OCI-LY1 (cell line): ENCODE data around the gene HPSE2.

Experiments used
- H2AFZ ChIP-seq: fragments of 200-600 bp; sonication (generic), shearing (Covaris generic); 2 replicates; pipeline ENCODE4 v1.6.0; 2014; ENCODE audit warnings: antibody characterized with exemption, mild to moderate bottlenecking, low read length
- H3F3A ChIP-seq: fragments of 200-600 bp; sonication (generic), shearing (Covaris generic); 2 replicates; pipeline ENCODE4 v1.6.0; 2014; ENCODE audit warnings: mild to moderate bottlenecking, antibody characterized with exemption, low read length, moderate library complexity; ENCODE audit not compliant: insufficient read depth
- H3K27ac ChIP-seq: fragments of 200-600 bp; sonication (generic); 2 replicates; pipeline ENCODE4 v1.5.1; 2014; ENCODE audit warnings: low read length, mixed run types, mild to moderate bottlenecking, low read depth; ENCODE audit not compliant: poor library complexity, severe bottlenecking
- H3K27me3 ChIP-seq: fragments of 200-600 bp; sonication (generic); 2 replicates; pipeline ENCODE4 v1.6.0; 2014; ENCODE audit warnings: antibody characterized with exemption, mild to moderate bottlenecking, low read length, moderate library complexity; ENCODE audit not compliant: insufficient read depth
- H3K36me3 ChIP-seq: fragments of 200-600 bp; sonication (generic); 2 replicates; pipeline ENCODE4 v1.6.1; 2014; ENCODE audit warnings: mild to moderate bottlenecking, antibody characterized with exemption, low read length, moderate library complexity, mixed read lengths; ENCODE audit not compliant: insufficient read depth
- H3K4me1 ChIP-seq: fragments of 200-600 bp; sonication (generic); 2 replicates; pipeline ENCODE4 v1.5.1; 2014; ENCODE audit warnings: mild to moderate bottlenecking, low read length, moderate library complexity; ENCODE audit not compliant: insufficient read depth, severe bottlenecking
- H3K4me2 ChIP-seq: fragments of 200-600 bp; sonication (generic), shearing (Covaris generic); 2 replicates; pipeline ENCODE4 v1.6.1; 2014; ENCODE audit warnings: low read length
- H3K4me3 ChIP-seq: fragments of 200-600 bp; sonication (generic); 2 replicates; pipeline ENCODE4 v1.5.1; 2014; ENCODE audit warnings: low read length, low read depth, mild to moderate bottlenecking, mixed read lengths; ENCODE audit not compliant: poor library complexity, severe bottlenecking
- H3K79me2 ChIP-seq: fragments of 200-600 bp; shearing (Covaris generic); 2 replicates; pipeline ENCODE4 v1.6.1; 2016; ENCODE audit warnings: mixed run types, low read length, mixed read lengths; ENCODE audit not compliant: insufficient read depth
- H3K9ac ChIP-seq: fragments of 200-600 bp; sonication (generic), shearing (Covaris generic); 2 replicates; pipeline ENCODE4 v1.6.1; 2014; ENCODE audit warnings: mild to moderate bottlenecking, low read length, mixed read lengths
- H3K9me2 ChIP-seq: fragments of 200-600 bp; sonication (generic), shearing (Covaris generic); 2 replicates; pipeline ENCODE4 v1.6.1; 2014; ENCODE audit warnings: low read depth, mild to moderate bottlenecking, low read length, mixed read lengths
- H3K9me3 ChIP-seq: fragments of 200-600 bp; shearing (Covaris generic); 2 replicates; pipeline ENCODE4 v1.6.1; 2014; ENCODE audit warnings: low read length, mixed read lengths
- H4K20me1 ChIP-seq: fragments of 200-600 bp; sonication (generic), shearing (Covaris generic); 2 replicates; pipeline ENCODE4 v1.6.0; 2016; ENCODE audit warnings: mild to moderate bottlenecking, low read length; ENCODE audit not compliant: insufficient read depth
- CTCF ChIP-seq: fragments of 200-600 bp; sonication (generic), shearing (Covaris generic); IDR thresholded peaks from 2 replicates; pipeline ENCODE4 v1.5.1; 2017; ENCODE audit warnings: mild to moderate bottlenecking, antibody characterized with exemption, low read length, moderate library complexity, mixed read lengths
- EZH2 ChIP-seq: fragments of 200-600 bp; sonication (generic), shearing (Covaris generic); IDR thresholded peaks from 2 replicates; pipeline ENCODE4 v1.8.0; 2017; ENCODE audit warnings: borderline replicate concordance, mixed run types, mild to moderate bottlenecking, antibody characterized with exemption, low read length, moderate library complexity, mixed read lengths

Gene HPSE2

GRCh38 chr10:98567391-98568133 lies 668.1 kb downstream of the HPSE2 start:
- H3K9me3 ChIP-seq: no peaks in the 10 kb centered on the region

GRCh38 chr10:98563811-98564210 lies 671.8 kb downstream of the HPSE2 start:
- Histone ChIP-seq H3K9ac (no peak overlapping the region), H3K4me2 (no peak overlapping the region), H3K9me3 (no peaks in the 10 kb centered on the region), H3K9me2 (no peaks in the 10 kb centered on the region), H3K4me1 (no peaks in the 10 kb centered on the region), H3K4me3 (no peak overlapping the region), H2AFZ (no peak overlapping the region), H3F3A (no peaks in the 10 kb centered on the region), H3K27me3 (no peaks in the 10 kb centered on the region), H3K36me3 (no peaks in the 10 kb centered on the region), H3K27ac (no peak overlapping the region), H3K79me2 (no peaks in the 10 kb centered on the region), H4K20me1 (no peaks in the 10 kb centered on the region)
- TF ChIP-seq CTCF (no peak), EZH2 (no peak)

More at GRCh38 chr10:98567391-98568133, 668.1 kb downstream of the HPSE2 start:
- Histone ChIP-seq H3K9me2 (no peaks in the 10 kb centered on the region), H2AFZ (no peak overlapping the region), H3K4me1 (no peaks in the 10 kb centered on the region), H3K79me2 (no peaks in the 10 kb centered on the region), H3F3A (no peaks in the 10 kb centered on the region), H3K4me2 (no peak overlapping the region), H3K4me3 (no peak overlapping the region), H3K27me3 (no peaks in the 10 kb centered on the region), H4K20me1 (no peaks in the 10 kb centered on the region), H3K36me3 (no peaks in the 10 kb centered on the region), H3K27ac (no peak overlapping the region), H3K9ac (no peak overlapping the region)
- TF ChIP-seq EZH2 (no peak), CTCF (no peak)

- H3F3A ChIP-seq: no peaks in the 10 kb centered on the region
- no peak for TF ChIP-seq CTCF
- TF ChIP-seq EZH2: no peak
- no peak overlapping the region for H3K4me2 ChIP-seq
- H3K9me3 ChIP-seq: no peaks in the 10 kb centered on the region
- no peak overlapping the region for H3K9ac ChIP-seq
- no peaks in the 10 kb centered on the region for H3K27me3 ChIP-seq
- H3K79me2 ChIP-seq: no peaks in the 10 kb centered on the region
- H3K36me3 ChIP-seq: no peaks in the 10 kb centered on the region
- H3K4me3 ChIP-seq: no peak overlapping the region
- no peak overlapping the region for H2AFZ ChIP-seq
- H3K27ac ChIP-seq: no peak overlapping the region
- H3K9me2 ChIP-seq: no peaks in the 10 kb centered on the region
- no peaks in the 10 kb centered on the region for H3K4me1 ChIP-seq
- no peaks in the 10 kb centered on the region for H4K20me1 ChIP-seq
Observed at GRCh38 chr10:98560565-98560964, 675.1 kb downstream of the HPSE2 start.
